Breast epithelium (tissue), 4 donors: ENCODE measurements around the gene SLC6A19. TPM values are rescaled to one million over a fixed set of nuclear protein-coding genes. Genes with fewer than 3 reads are reported as not detected.
A peak's percentile ranks its signal among the peaks of the same experiment; 100 is the strongest.

Source experiments
- DNase-seq, 2 donors: peaks; one replicate each; pipeline ENCODE4 v3.0.0-alpha.2; 2019; ENCODE audit warnings: low spot score in 2 of 2
- H3K27ac ChIP-seq, 2 donors: fragments of 200-600 bp; sonication (generic) in 1 of 2; one replicate each; pipeline ENCODE4 v1.5.1; 2016 to 2019; ENCODE audit warnings: mild to moderate bottlenecking in 1 of 2
- H3K27me3 ChIP-seq, 2 donors: fragments of 200-600 bp; sonication (generic) in 1 of 2; one replicate each; pipeline versions ENCODE4 v1.5.1 to v1.6.0; 2017 to 2019; ENCODE audit warnings: control low read depth in 1 of 2, mild to moderate bottlenecking in 1 of 2
- H3K36me3 ChIP-seq: fragments of 200-600 bp; one replicate; pipeline ENCODE4 v1.5.1; 2019
- H3K4me1 ChIP-seq, 2 donors: fragments of 200-600 bp; sonication (generic); one replicate each; pipeline ENCODE4 v1.5.1; 2016 to 2019; ENCODE audit warnings: control low read depth in 1 of 2
- H3K4me3 ChIP-seq, 3 donors: fragments of 200-600 bp; sonication (generic); 1 replicate in 2 of 3; 2 replicates in 1 of 3; pipeline ENCODE4 v1.5.1; 2016 to 2019; ENCODE audit warnings: mild to moderate bottlenecking in 3 of 3, moderate library complexity in 2 of 3
- H3K9me3 ChIP-seq, 2 donors: fragments of 200-600 bp; sonication (generic) in 1 of 2; one replicate each; pipeline ENCODE4 v1.5.1; 2016 to 2019; ENCODE audit warnings: control low read depth in 1 of 2
- CTCF ChIP-seq, 3 donors: fragments of 450-650 bp; IDR thresholded peaks; one replicate each; pipeline ENCODE4 v1.5.1; 2016 to 2017; ENCODE audit warnings: antibody characterized with exemption in 3 of 3, mild to moderate bottlenecking in 3 of 3, moderate library complexity in 3 of 3
- POLR2A ChIP-seq: fragments of 450-650 bp; IDR thresholded peaks from one replicate; pipeline ENCODE4 v1.6.1; 2016; ENCODE audit warnings: antibody characterized with exemption, mild to moderate bottlenecking, moderate library complexity
- POLR2AphosphoS5 ChIP-seq, 3 donors: sonication (generic); formaldehyde crosslinking; IDR thresholded peaks; one replicate each; pipeline ENCODE4 v1.6.1; 2017; ENCODE audit warnings: antibody characterized with exemption in 3 of 3
- intact Hi-C: fragments of 100-400 bp; cut with DNase I; formaldehyde crosslinking; loops from one replicate; pipeline ENCODE4 v1.15.1; 2023; ENCODE audit warnings: low total_unique reads
- total RNA-seq, 3 donors: library from RNA; depleted of rRNA; stranded (reverse); fragments of >200 nt; gene quantifications; one replicate each; pipeline ENCODE4 v1.1.0, GENCODE V29; 2016

SLC6A19 gene
- total RNA-seq, 3 donors from 2014 or later = not detected

GRCh38 chr5:1173485-1174070, 27.8 kb upstream of the SLC6A19 start:
- H3K36me3 ChIP-seq = no peaks in the 10 kb centered on the region
- DNase-seq = no peak
- TF ChIP-seq POLR2A = no peak
- no peak for TF ChIP-seq CTCF (IDR thresholded peaks at IDR 0.05)
- TF ChIP-seq POLR2AphosphoS5 (IDR thresholded peaks at IDR 0.05) = no peak
- no peaks in the 10 kb centered on the region for H3K9me3 ChIP-seq
- no peak overlapping the region for H3K27ac ChIP-seq
- H3K4me1 ChIP-seq = no peaks in the 10 kb centered on the region
- no peaks in the 10 kb centered on the region for H3K27me3 ChIP-seq
- no peak overlapping the region for H3K4me3 ChIP-seq
- intact Hi-C loops = no loop called here

- Histone ChIP-seq H3K27me3 (no peaks in the 10 kb centered on the region), H3K36me3 (no peaks in the 10 kb centered on the region), H3K4me3 (no peak overlapping the region), H3K4me1 (no peaks in the 10 kb centered on the region), H3K27ac (no peak overlapping the region), H3K9me3 (no peaks in the 10 kb centered on the region)
- TF ChIP-seq POLR2A (no peak), CTCF (IDR thresholded peaks at IDR 0.05) (peak; percentile 36 to 74 (median 73))
- peak in 1 of 2 donors; percentile 80 for DNase-seq
- intact Hi-C loops = no loop called here
Observed at GRCh38 chr5:1174122-1174936, 27.1 kb upstream of the SLC6A19 start.

DNA sequence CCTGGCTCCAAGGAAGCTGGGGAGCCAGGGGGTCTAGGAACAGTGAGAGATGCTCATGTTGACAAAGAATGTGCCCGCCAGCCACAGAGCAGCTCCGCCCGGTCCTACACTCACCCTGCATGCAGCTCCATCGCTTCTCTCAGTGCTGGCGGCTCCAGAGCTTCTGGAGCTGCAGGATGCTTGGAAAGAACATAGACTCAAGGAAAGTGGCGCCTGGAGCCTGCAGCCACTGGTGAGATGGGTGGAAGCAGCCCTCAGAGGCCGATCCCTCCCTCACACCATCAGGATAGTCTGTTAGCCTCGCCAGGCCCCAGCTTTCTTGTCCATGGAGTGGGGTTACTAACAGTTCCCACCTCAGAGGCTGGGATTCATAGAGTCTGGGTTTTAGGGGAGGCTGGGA, 26.4 kb upstream of the SLC6A19 start:
- H3K27ac ChIP-seq = no peak overlapping the region
- no peaks in the 10 kb centered on the region for H3K9me3 ChIP-seq
- H3K4me3 ChIP-seq = no peak overlapping the region
- intact Hi-C loops = no loop called here
- no peak for DNase-seq
- H3K27me3 ChIP-seq = no peaks in the 10 kb centered on the region
- H3K36me3 ChIP-seq = no peaks in the 10 kb centered on the region
- H3K4me1 ChIP-seq = no peaks in the 10 kb centered on the region
- TF ChIP-seq CTCF (IDR thresholded peaks at IDR 0.05) = no peak

GRCh38 chr5:1175801-1176472, 25.5 kb upstream of the SLC6A19 start:
- Histone ChIP-seq H3K27me3 (no peaks in the 10 kb centered on the region), H3K27ac (no peak overlapping the region), H3K4me1 (no peaks in the 10 kb centered on the region), H3K36me3 (no peaks in the 10 kb centered on the region), H3K4me3 (no peak overlapping the region), H3K9me3 (no peaks in the 10 kb centered on the region)
- TF ChIP-seq POLR2AphosphoS5 (IDR thresholded peaks at IDR 0.05) (no peak), CTCF (IDR thresholded peaks at IDR 0.05) (no peak), POLR2A (no peak)
- intact Hi-C loops = no loop called here
- no peak for DNase-seq
